Measurements from ENCODE around the gene ACSL3.
"Not testable (repeated sequence)": the region's sequence is repeated elsewhere in the genome, so short reads cannot be mapped to it uniquely, and the experiment has no call there.

DNA sequence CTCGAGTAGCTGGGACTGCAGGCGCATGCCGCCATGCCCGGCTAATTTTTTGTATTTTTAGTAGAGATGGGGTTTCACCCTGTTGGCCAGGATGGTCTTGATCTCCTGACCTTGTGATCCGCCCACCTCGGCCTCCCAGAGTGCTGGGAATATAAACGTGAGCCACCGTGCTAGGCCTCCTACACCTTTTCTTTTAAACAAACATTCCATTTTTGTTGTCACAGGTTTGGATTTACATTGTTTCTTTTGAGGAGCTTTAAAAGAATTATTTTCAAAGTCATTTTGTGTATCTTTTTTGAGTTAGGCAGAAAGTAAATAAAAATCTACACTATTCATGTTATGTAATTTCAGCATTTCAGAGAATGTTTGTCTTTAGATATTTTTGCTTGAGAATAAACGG is 56.4 kb downstream of the ACSL3 start:
- not testable (repeated sequence) for TF ChIP-seq POLR2A, POLR2AphosphoS5 (IDR thresholded peaks at IDR 0.05)
- TF ChIP-seq, protein P1, sequence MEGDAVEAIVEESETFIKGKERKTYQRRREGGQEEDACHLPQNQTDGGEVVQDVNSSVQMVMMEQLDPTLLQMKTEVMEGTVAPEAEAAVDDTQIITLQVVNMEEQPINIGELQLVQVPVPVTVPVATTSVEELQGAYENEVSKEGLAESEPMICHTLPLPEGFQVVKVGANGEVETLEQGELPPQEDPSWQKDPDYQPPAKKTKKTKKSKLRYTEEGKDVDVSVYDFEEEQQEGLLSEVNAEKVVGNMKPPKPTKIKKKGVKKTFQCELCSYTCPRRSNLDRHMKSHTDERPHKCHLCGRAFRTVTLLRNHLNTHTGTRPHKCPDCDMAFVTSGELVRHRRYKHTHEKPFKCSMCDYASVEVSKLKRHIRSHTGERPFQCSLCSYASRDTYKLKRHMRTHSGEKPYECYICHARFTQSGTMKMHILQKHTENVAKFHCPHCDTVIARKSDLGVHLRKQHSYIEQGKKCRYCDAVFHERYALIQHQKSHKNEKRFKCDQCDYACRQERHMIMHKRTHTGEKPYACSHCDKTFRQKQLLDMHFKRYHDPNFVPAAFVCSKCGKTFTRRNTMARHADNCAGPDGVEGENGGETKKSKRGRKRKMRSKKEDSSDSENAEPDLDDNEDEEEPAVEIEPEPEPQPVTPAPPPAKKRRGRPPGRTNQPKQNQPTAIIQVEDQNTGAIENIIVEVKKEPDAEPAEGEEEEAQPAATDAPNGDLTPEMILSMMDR (IDR thresholded peaks at IDR 0.05 in 8 of 11, conservative IDR thresholded peaks at IDR 0.05 in 3 of 11): not testable (repeated sequence)

Data from spleen (tissue), 7 donors.